ENCODE measurements around the gene G6PC1.
"Not testable (repeated sequence)": the region's sequence is repeated elsewhere in the genome, so short reads cannot be mapped to it uniquely, and the experiment has no call there.

The G6PC1 gene

GRCh38 chr17:42900460-42901331, at the start of gene G6PC1:
Gene G6PC1 (plus strand): TSS chr17:42900799. CDS start chr17:42900877, 78 bp downstream.
- DNase-seq = no peak

GRCh38 chr17:42850954-42851353, 49.6 kb upstream of the G6PC1 start, which contains the start of gene AOC3:
Gene AOC3 (plus strand): TSS chr17:42851199. CDS start chr17:42851344, 145 bp downstream.
- DNase-seq = no peak

GRCh38 chr17:42851371-42852240, 49.0 kb upstream of the G6PC1 start:
- not testable (repeated sequence) for DNase-seq

GRCh38 chr17:42852351-42852750, 48.2 kb upstream of the G6PC1 start:
- no peak for DNase-seq

GRCh38 chr17:42853004-42853403, 47.6 kb upstream of the G6PC1 start:
- DNase-seq = no peak

- no peak for DNase-seq
These were observed 47.0 kb upstream of the G6PC1 start for GRCh38 chr17:42853597-42853967.

- DNase-seq = no peak
These were observed 46.4 kb upstream of the G6PC1 start for GRCh38 chr17:42853968-42854790.

GRCh38 chr17:42855048-42855596, 45.5 kb upstream of the G6PC1 start:
- DNase-seq = no peak

- not testable (repeated sequence) for DNase-seq
These were observed 44.5 kb upstream of the G6PC1 start for GRCh38 chr17:42856093-42856492.

- not testable (repeated sequence) for DNase-seq
These were observed 44.1 kb upstream of the G6PC1 start for GRCh38 chr17:42856516-42856915.

- DNase-seq = no peak
These were observed 43.2 kb upstream of the G6PC1 start for GRCh38 chr17:42857389-42857788.

- DNase-seq = no peak
These were observed 34.9 kb upstream of the G6PC1 start for GRCh38 chr17:42865638-42866094.

GRCh38 chr17:42866216-42866615, 34.4 kb upstream of the G6PC1 start:
- DNase-seq = no peak

GRCh38 chr17:42866631-42867575, 33.7 kb upstream of the G6PC1 start:
- DNase-seq = no peak

- DNase-seq = not testable (repeated sequence)
These were observed 32.8 kb upstream of the G6PC1 start for GRCh38 chr17:42867694-42868261.

- no peak for DNase-seq
These were observed 32.3 kb upstream of the G6PC1 start for GRCh38 chr17:42868338-42868737.

- DNase-seq = no peak
These were observed 29.0 kb upstream of the G6PC1 start for GRCh38 chr17:42871647-42872046.

GRCh38 chr17:42872251-42872965, 28.2 kb upstream of the G6PC1 start:
- DNase-seq = no peak

GRCh38 chr17:42873315-42873714, 27.3 kb upstream of the G6PC1 start:
- DNase-seq = no peak
